WERI-Rb-1 (cell line): ENCODE measurements around the gene KIAA1671.
A peak's percentile ranks its signal among the peaks of the same experiment; 100 is the strongest.

Source experiments
- DNase-seq: peaks from one replicate; pipeline ENCODE4 v3.0.0-alpha.2; 2020
- H3K27ac ChIP-seq: fragments of 250-450 bp; sonication (Bioruptor Pico); 2 replicates; pipeline ENCODE4 v1.5.1; 2020; ENCODE audit warnings: mild to moderate bottlenecking, moderate library complexity
- H3K27me3 ChIP-seq: fragments of 250-450 bp; sonication (Bioruptor Pico); 2 replicates; pipeline ENCODE4 v1.5.1; 2021; ENCODE audit warnings: mild to moderate bottlenecking, low read depth, moderate library complexity; ENCODE audit not compliant: insufficient read depth, severe bottlenecking
- H3K36me3 ChIP-seq: fragments of 250-450 bp; sonication (Bioruptor Pico); 2 replicates; pipeline ENCODE4 v1.5.1; 2020; ENCODE audit warnings: mild to moderate bottlenecking, moderate library complexity
- H3K4me3 ChIP-seq: 2 replicates; pipeline ENCODE4 v1.5.1; 2011; ENCODE audit warnings: low read depth, mild to moderate bottlenecking, control low read depth, low read length
- H3K9me3 ChIP-seq: fragments of 250-450 bp; sonication (Bioruptor Pico); 2 replicates; pipeline ENCODE4 v1.5.1; 2021; ENCODE audit warnings: mild to moderate bottlenecking, moderate library complexity; ENCODE audit not compliant: severe bottlenecking
- CTCF ChIP-seq: IDR thresholded peaks from 2 replicates; pipeline ENCODE4 v1.5.1; 2011; ENCODE audit warnings: low read depth, mild to moderate bottlenecking, control low read depth, inconsistent platforms, low read length

KIAA1671 gene

GRCh38 chr22:25154667-25154999 is 202.1 kb downstream of the KIAA1671 start:
- no peak for TF ChIP-seq CTCF
- Histone ChIP-seq H3K4me3 (no peak overlapping the region), H3K36me3 (no peaks in the 10 kb centered on the region), H3K27ac (peak overlapping the region; percentile 15), H3K27me3 (no peaks in the 10 kb centered on the region), H3K9me3 (no peaks in the 10 kb centered on the region)
- DNase-seq, result no peak

- no peak for DNase-seq
- no peaks in the 10 kb centered on the region for H3K36me3 ChIP-seq
- H3K4me3 ChIP-seq, result no peak overlapping the region
- H3K9me3 ChIP-seq, result no peaks in the 10 kb centered on the region
- TF ChIP-seq CTCF, result no peak
- no peak overlapping the region for H3K27ac ChIP-seq
- no peaks in the 10 kb centered on the region for H3K27me3 ChIP-seq
These were observed 204.2 kb downstream of the KIAA1671 start for GRCh38 chr22:25156736-25157135.

GRCh38 chr22:25159028-25159427 is 206.5 kb downstream of the KIAA1671 start:
- DNase-seq, result no peak
- no peak overlapping the region for H3K4me3 ChIP-seq
- TF ChIP-seq CTCF, result no peak
- H3K36me3 ChIP-seq, result no peaks in the 10 kb centered on the region
- H3K9me3 ChIP-seq, result no peaks in the 10 kb centered on the region
- no peaks in the 10 kb centered on the region for H3K27me3 ChIP-seq
- H3K27ac ChIP-seq, result no peak overlapping the region

- Histone ChIP-seq H3K36me3 (no peaks in the 10 kb centered on the region), H3K4me3 (no peak overlapping the region), H3K9me3 (no peaks in the 10 kb centered on the region), H3K27me3 (no peaks in the 10 kb centered on the region), H3K27ac (no peak overlapping the region)
- DNase-seq, result no peak
- TF ChIP-seq CTCF, result no peak
These were observed 207.8 kb downstream of the KIAA1671 start for GRCh38 chr22:25160120-25160996.

DNA sequence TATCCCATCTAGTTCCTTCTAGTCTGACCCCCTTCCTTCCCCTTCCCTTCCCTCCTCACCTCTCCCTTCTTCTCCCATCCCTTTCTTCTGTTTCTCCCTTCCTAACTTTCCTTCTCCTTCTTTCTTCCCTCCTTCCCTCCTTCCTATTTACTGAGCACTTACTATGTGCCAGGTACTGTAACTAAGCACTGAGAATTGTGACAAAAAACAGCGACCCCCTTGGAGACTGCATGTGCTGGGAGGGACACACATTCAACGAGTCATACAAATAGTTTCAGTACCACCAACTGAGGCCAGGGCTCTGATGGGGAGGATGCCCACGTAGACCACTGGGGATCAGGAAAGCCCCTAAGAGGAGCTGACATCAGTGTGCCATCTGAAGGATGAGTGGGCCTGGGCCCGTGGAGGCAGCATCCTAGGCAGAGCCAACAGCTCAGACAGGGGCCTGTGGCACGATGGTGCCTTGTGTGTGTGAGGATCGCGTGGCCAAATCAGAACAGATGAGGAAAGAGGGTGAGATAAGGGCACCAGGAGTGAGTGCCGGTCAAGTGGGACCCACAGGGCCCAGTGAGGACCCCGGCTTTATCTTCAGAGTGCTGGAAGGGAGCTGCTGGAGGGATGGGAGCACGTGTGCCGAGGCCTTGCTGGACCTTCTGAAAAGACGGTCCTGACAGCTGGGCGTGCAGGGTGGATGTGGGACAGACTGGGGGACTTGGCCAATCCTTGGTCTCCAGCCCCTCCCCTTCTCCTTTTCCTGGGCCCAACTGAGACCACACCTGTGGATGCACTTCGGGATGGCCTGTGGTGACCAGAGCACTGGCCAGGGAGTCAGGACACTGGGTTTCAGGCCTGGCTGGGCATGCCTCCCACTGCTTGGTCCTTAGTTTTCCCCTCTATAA is 208.8 kb downstream of the KIAA1671 start:
- DNase-seq, result no peak
- no peaks in the 10 kb centered on the region for H3K9me3 ChIP-seq
- H3K4me3 ChIP-seq, result no peak overlapping the region
- TF ChIP-seq CTCF, result no peak
- no peaks in the 10 kb centered on the region for H3K36me3 ChIP-seq
- no peaks in the 10 kb centered on the region for H3K27me3 ChIP-seq
- no peak overlapping the region for H3K27ac ChIP-seq
